ENCODE measurements around the gene PSMG4. TPM values are rescaled to one million over a fixed set of nuclear protein-coding genes. Genes with fewer than 3 reads are reported as not detected.

Gene PSMG4
- total and polyA plus RNA-seq, 10 of the 15 experiments (the other 5 are each of a cell fraction or from before 2014, with no cell fraction given): 7.1 to 62.6 (median 29.8) TPM

GRCh38 chr6:3296537-3296936 lies 37.8 kb downstream of the PSMG4 start:
- ChIA-PET SMC1A (ENCODE audit: uncharacterized antibody, unreplicated experiment) (interaction anchor here (0.8 to 1.2 kb wide), 4 partner anchors 28 to 115 kb away, joined by 3 to 4 read pairs (median 4); no protein-coding TSS in a partner anchor), CTCF (interaction anchor here (1.0 to 1.5 kb wide), 2 partner anchors 158 to 436 kb away, joined by 4 to 6 read pairs; no protein-coding TSS in a partner anchor), POLR2A (no interaction called here), RAD21 (ENCODE audit: unreplicated experiment) (interaction anchor here (0.9 to 1.1 kb wide), 2 partner anchors 17 to 435 kb away, joined by 3 read pairs; no protein-coding TSS in a partner anchor)
- H3K4me2 ChIP-seq (ENCODE audit: control insufficient read depth, insufficient read depth): no peak overlapping the region
- TF ChIP-seq TARDBP (IDR thresholded peaks at IDR 0.05; ENCODE audit: borderline replicate concordance) (no peak), FOXK2 (IDR thresholded peaks at IDR 0.05) (no peak), EP300 (IDR thresholded peaks at IDR 0.05; ENCODE audit: borderline replicate concordance in 1 of 2, control insufficient read depth in 1 of 2, low read depth in 2 of 2, low read length in 2 of 2) (no peak), BCL11A (IDR thresholded peaks at IDR 0.05; ENCODE audit: low read depth, low read length) (no peak), RELA (IDR thresholded peaks at IDR 0.05; ENCODE audit: borderline replicate concordance, partially characterized antibody) (no peak), CREM (IDR thresholded peaks at IDR 0.05; ENCODE audit: low read depth) (no peak), WRNIP1 (IDR thresholded peaks at IDR 0.05; ENCODE audit: borderline replicate concordance, low read depth, low read length) (no peak), MTA2 (IDR thresholded peaks at IDR 0.05; ENCODE audit: low read depth) (no peak)
- TF ChIP-seq, protein P1, sequence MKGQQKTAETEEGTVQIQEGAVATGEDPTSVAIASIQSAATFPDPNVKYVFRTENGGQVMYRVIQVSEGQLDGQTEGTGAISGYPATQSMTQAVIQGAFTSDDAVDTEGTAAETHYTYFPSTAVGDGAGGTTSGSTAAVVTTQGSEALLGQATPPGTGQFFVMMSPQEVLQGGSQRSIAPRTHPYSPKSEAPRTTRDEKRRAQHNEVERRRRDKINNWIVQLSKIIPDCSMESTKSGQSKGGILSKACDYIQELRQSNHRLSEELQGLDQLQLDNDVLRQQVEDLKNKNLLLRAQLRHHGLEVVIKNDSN (IDR thresholded peaks at IDR 0.05; ENCODE audit: borderline replicate concordance, extremely low read length, insufficient read depth, low read depth, low read length): no peak
- no peak overlapping the region for H3K27ac ChIP-seq (ENCODE audit: control insufficient read depth, insufficient read depth)
- no peaks in the 10 kb centered on the region for H3K79me2 ChIP-seq (ENCODE audit: control insufficient read depth, insufficient read depth, low read length)
- ATAC-seq (no peak), DNase-seq (ENCODE audit: low read depth, low spot score) (no peak), FAIRE-seq (no peak)
- H4K20me1 ChIP-seq (ENCODE audit: control insufficient read depth, insufficient read depth): no peaks in the 10 kb centered on the region
- WGBS (ENCODE audit: insufficient coverage, insufficient replicate concordance, low lambda C conversion rate, missing lambda C conversion rate): 16% methylated on average over 9 of the region's 11 CpGs
- H2AFZ ChIP-seq (ENCODE audit: control insufficient read depth, low read depth, low read length): no peak overlapping the region
- no peak overlapping the region for H3K9ac ChIP-seq (ENCODE audit: control insufficient read depth, insufficient read depth, low read length)
- in situ Hi-C loops (cut with MboI): no loop called here
- intact Hi-C loops (cut with micrococcal nuclease; ENCODE audit: unreplicated experiment): no loop called here
- no peaks in the 10 kb centered on the region for H3K36me3 ChIP-seq (ENCODE audit: control insufficient read depth in 2 of 2, insufficient read depth in 2 of 2, low read length in 1 of 2)
- H3K4me1 ChIP-seq (ENCODE audit: control insufficient read depth, insufficient read depth, low read length): no peaks in the 10 kb centered on the region
- no peak overlapping the region for H3K4me3 ChIP-seq
- BruUV-seq (replicated peaks): no TSS peak
- H3K27me3 ChIP-seq (replicated peaks in 1 of 2; ENCODE audit: control insufficient read depth in 2 of 2, insufficient read depth in 2 of 2, low read length in 1 of 2): peaks cover 0 to under 1% of the 10 kb centered on the region in 2 experiments; a peak in 1 of 4 replicates
- H3K9me3 ChIP-seq (replicated peaks; ENCODE audit: control insufficient read depth, insufficient read depth, low read length): no peaks in the 10 kb centered on the region

Data from GM12878 (cell line).